Left lung (tissue), 10 donors: ENCODE results near the gene CARD9. TPM values are rescaled to one million over a fixed set of nuclear protein-coding genes. Genes with fewer than 3 reads are reported as not detected.

Experiments
- ATAC-seq: fragments of 200-7000 bp; cut with Tn5 transposase; one replicate; pipeline ENCODE4 v1.9.1; 2020; ENCODE audit warnings: moderate library complexity
- DNase-seq, 4 donors: peaks; one replicate each; pipeline ENCODE4 v3.0.0-alpha.2; 2013 to 2020
- H3K27ac ChIP-seq, 2 donors: fragments of 200-600 bp; sonication (generic) in 1 of 2; one replicate each; pipeline versions ENCODE4 v1.5.0 to v1.8.0; 2020 to 2021
- H3K27me3 ChIP-seq, 2 donors: fragments of 200-600 bp; sonication (generic) in 1 of 2; one replicate each; pipeline versions ENCODE4 v1.5.0 to v1.8.0; 2020 to 2021
- H3K36me3 ChIP-seq, 2 donors: fragments of 200-600 bp; sonication (generic) in 1 of 2; one replicate each; pipeline versions ENCODE4 v1.5.0 to v1.8.0; 2020 to 2021
- H3K4me1 ChIP-seq, 2 donors: fragments of 200-600 bp; one replicate each; pipeline ENCODE4 v1.8.0; 2021
- H3K4me3 ChIP-seq, 2 donors: fragments of 200-600 bp; sonication (generic) in 1 of 2; one replicate each; pipeline versions ENCODE4 v1.5.0 to v1.8.0; 2020 to 2021; ENCODE audit warnings: mild to moderate bottlenecking in 1 of 2
- H3K9me3 ChIP-seq, 2 donors: fragments of 200-600 bp; sonication (generic) in 1 of 2; one replicate each; pipeline versions ENCODE4 v1.5.0 to v1.8.0; 2020 to 2021
- intact Hi-C, 2 donors: fragments of 100-400 bp; cut with DNase I; formaldehyde crosslinking; loops; one replicate each; pipeline versions ENCODE4 v1.11.2 to v1.14.2; 2022
- polyA plus RNA-seq, 6 donors: library from polyadenylated mRNA; unstranded; fragments of 120-200 nt; gene quantifications; one replicate each; pipeline ENCODE4 v1.2.1, GENCODE V29; 2013; ENCODE audit not compliant: insufficient read length in 6 of 6
- total RNA-seq, 2 donors: library from RNA; stranded (reverse); fragmentation: NEBNext Ultra II Directional; extraction: Animal tissue kit (Norgen Biotek cat#: 25700); gene quantifications; one replicate each; pipeline ENCODE4 v1.2.1, GENCODE V29; 2021
- TF ChIP-seq, protein P1 (sequence below), 2 donors: fragments of 200-600 bp; sonication (generic) in 1 of 2; IDR thresholded peaks; one replicate each; pipeline versions ENCODE4 v1.5.0 to v1.8.0; 2021; ENCODE audit warnings: antibody characterized with exemption in 2 of 2
- donor health status: DM: no; HTN: yes; CAD: no.
- donor health status: DM: no; HTN: no; CAD: no.

Gene CARD9
- total and polyA plus RNA-seq, 8 donors = 0.66 to 11.1 (median 1.4) TPM

DNA sequence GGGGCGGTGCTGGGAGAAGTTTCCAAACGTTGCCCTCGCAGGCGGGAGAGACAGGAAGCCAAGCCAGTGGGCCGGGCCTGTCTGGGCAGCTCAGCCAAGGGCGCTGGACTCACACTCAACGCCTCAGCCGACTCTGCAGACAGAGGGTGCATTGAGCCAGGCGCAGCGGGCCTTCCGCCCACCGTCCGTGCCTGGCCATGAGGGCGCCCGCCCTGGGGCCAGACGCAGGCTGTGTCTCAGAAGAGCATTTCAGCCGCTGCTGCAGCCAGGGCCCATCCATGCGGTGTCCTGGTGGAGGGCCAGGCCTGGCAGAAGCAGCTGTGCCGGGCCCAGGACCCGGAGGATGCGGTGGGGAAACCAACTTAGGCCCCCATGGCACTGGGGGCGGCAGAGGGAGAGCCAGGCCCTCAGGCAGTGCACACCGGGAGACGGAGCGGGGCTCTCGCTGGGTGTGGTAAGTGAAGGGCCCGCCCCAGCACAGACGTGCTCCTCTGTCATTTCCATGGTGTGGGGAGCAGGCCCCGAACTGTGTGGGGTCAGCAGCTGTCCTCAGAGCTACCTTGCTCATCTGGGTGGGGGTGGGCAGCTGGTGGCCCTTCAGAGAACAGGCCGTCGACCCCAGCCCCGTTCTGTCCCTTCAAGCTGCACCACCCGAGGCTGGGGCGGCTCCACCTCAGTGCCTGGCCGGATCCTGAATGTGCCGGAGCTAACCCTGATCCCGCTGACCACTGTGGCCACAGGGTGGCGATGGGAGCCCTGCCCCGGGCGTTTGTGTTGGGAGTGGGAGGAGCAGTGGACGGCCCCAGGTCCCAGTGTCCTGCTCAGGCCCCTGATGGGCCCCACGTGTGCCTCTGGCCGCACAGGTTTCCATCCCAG is 27.9 kb downstream of the CARD9 start:
- TF ChIP-seq, protein P1, sequence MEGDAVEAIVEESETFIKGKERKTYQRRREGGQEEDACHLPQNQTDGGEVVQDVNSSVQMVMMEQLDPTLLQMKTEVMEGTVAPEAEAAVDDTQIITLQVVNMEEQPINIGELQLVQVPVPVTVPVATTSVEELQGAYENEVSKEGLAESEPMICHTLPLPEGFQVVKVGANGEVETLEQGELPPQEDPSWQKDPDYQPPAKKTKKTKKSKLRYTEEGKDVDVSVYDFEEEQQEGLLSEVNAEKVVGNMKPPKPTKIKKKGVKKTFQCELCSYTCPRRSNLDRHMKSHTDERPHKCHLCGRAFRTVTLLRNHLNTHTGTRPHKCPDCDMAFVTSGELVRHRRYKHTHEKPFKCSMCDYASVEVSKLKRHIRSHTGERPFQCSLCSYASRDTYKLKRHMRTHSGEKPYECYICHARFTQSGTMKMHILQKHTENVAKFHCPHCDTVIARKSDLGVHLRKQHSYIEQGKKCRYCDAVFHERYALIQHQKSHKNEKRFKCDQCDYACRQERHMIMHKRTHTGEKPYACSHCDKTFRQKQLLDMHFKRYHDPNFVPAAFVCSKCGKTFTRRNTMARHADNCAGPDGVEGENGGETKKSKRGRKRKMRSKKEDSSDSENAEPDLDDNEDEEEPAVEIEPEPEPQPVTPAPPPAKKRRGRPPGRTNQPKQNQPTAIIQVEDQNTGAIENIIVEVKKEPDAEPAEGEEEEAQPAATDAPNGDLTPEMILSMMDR (IDR thresholded peaks at IDR 0.05) = peak; percentile 17 to 44
- intact Hi-C loops = no loop called here
- ATAC-seq (peak; percentile 75), DNase-seq (peak in 2 of 4 donors; percentile 71 to 88)
- peaks cover 16 to 32% of the 10 kb centered on the region in 2 donors for H3K4me1 ChIP-seq
- no peaks in the 10 kb centered on the region for H3K9me3 ChIP-seq
- H3K27ac ChIP-seq = peak overlapping the region; percentile 29 to 56
- peak overlapping the region in 1 of 2 donors; percentile 13 for H3K4me3 ChIP-seq
- H3K36me3 ChIP-seq = peaks cover 0 to 4% of the 10 kb centered on the region in 2 donors
- no peaks in the 10 kb centered on the region for H3K27me3 ChIP-seq

DNA sequence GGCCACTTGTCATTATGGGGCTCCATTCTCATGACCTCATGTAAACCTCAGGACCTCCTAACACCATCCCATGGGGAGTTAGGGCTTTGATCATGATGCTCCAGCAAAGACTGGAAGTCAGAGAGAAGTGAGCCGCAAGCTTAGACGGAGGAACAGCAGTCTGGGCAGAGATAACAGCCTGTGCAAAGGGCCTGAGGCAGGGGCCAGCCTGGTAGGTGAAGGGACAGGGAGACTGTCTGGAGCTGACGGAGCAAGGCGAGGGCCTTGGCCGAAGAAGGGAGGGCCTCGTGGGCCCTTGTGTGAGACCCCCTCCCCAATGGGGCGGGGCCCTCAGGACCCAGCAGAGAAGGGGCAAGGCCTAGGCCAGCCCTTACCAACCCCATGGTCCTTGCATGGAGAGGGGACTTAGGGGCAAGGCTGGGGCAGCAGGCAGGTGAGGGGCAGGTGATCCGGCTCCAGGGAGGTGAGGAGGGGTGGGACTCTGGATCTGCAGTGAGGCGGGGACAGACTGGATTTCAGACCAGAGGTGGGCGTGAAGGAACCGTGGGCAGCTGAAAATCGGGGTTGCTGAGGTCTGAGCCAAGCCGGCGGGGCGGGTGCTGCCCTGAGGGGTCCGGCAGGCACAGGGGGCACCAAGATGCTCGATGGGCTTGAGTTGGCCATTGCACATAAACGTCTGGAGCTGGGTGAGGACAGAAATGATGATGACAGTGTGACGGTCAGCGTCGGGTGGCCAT is 28.8 kb downstream of the CARD9 start:
- intact Hi-C loops = no loop called here
- H3K27ac ChIP-seq = peak overlapping the region; percentile 29 to 56
- H3K4me1 ChIP-seq = peaks cover 16 to 32% of the 10 kb centered on the region in 2 donors
- peaks cover 0 to 4% of the 10 kb centered on the region in 2 donors for H3K36me3 ChIP-seq
- no peak overlapping the region for H3K4me3 ChIP-seq
- ATAC-seq = no peak
- no peak for DNase-seq
- H3K9me3 ChIP-seq = no peaks in the 10 kb centered on the region
- no peaks in the 10 kb centered on the region for H3K27me3 ChIP-seq
- TF ChIP-seq, protein P1 (IDR thresholded peaks at IDR 0.05) = no peak

DNA sequence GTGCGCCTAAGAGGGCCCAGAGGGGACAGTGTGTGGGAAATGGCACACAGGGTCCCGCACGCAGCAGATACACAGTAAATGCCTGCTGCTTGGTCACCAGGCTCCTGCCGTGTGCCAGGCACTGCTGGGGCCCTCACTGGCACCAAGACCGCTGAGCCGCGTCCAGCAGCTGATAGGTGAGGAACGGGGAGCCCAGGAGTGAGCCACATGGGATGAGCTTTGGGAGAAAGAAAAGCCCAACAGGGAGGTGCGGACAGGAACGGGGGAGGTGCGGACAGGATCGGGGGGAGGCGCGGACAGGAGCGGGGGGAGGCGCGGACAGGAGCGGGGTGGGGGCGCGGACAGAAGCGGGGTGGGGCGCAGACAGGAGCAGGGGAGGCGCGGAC is 29.6 kb downstream of the CARD9 start:
- H3K4me3 ChIP-seq = no peak overlapping the region
- no peak overlapping the region for H3K27ac ChIP-seq
- TF ChIP-seq, protein P1 (IDR thresholded peaks at IDR 0.05) = no peak
- ATAC-seq = no peak
- no peaks in the 10 kb centered on the region for H3K27me3 ChIP-seq
- H3K36me3 ChIP-seq = peaks cover 0 to 4% of the 10 kb centered on the region in 2 donors
- H3K9me3 ChIP-seq = no peaks in the 10 kb centered on the region
- intact Hi-C loops = no loop called here
- DNase-seq = no peak
- peaks cover 16 to 32% of the 10 kb centered on the region in 2 donors for H3K4me1 ChIP-seq

DNA sequence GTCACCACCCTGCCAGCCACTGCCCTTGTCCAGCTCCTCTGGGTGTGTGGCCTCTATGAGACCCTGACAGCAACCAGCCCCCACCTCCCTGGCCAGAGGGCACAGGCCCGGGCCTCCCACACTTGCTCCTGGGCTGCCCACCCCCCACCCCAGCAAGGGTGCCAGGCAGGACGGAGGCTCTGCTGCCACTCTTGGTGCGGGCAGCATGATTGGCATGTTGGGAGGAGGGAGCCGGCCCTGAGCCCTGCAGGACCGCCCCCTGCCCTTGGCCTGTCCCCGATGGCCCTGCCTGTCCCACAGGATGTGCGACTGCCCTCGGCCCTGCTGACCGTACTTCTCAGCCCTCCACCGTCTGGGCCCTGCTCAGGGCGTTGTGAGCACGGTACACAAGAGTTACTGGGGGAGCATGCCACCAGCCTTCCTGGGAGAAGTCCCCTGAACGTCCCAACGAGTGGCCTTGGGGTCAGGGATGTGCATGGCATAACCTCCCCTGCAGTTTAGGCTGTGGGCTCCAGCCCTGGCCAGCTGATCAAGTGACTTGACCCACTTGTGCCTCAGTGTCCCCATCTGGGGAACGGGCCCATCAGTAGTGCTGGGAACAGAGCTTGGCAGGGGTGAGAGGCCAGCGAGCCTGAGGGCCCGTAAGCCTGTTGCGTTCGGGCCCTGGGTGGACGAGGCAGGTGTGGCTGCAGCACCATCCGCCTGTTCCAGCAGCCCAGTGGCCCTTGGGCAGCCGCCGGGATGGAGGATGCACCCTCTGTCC is 30.2 kb downstream of the CARD9 start:
- intact Hi-C loops = no loop called here
- Histone ChIP-seq H3K27ac (peak overlapping the region; percentile 39 to 57), H3K36me3 (peaks cover 0 to 4% of the 10 kb centered on the region in 2 donors), H3K4me3 (peak overlapping the region in 1 of 2 donors; percentile 40), H3K27me3 (no peaks in the 10 kb centered on the region), H3K4me1 (peaks cover 16 to 32% of the 10 kb centered on the region in 2 donors), H3K9me3 (no peaks in the 10 kb centered on the region)
- TF ChIP-seq, protein P1 (IDR thresholded peaks at IDR 0.05) = no peak
- ATAC-seq (peak; percentile 4), DNase-seq (no peak)
